A549 (cell line): ENCODE results near the gene FHIT.

Experiments used
- CBX2 ChIP-seq: fragments of 200-600 bp; sonication (generic); IDR thresholded peaks from 2 replicates; pipeline ENCODE4 v1.6.1; 2016; ENCODE audit warnings: low read depth, mild to moderate bottlenecking, borderline replicate concordance
- CHD2 ChIP-seq: fragments of 150-350 bp; IDR thresholded peaks from 2 replicates; pipeline ENCODE4 v1.6.1; 2014; ENCODE audit warnings: low read length; ENCODE audit not compliant: partially characterized antibody
- EP300 ChIP-seq, 2 experiments: fragments of >200 bp; sonication (Bioruptor Twin); formaldehyde crosslinking; IDR thresholded peaks; 2 replicates in 1 of 2; 3 replicates in 1 of 2; pipeline ENCODE4 v1.6.1; 2016 to 2017
- ESRRA ChIP-seq: fragments of 150-350 bp; IDR thresholded peaks from 2 replicates; pipeline ENCODE4 v1.6.1; 2014; ENCODE audit warnings: mild to moderate bottlenecking, low read length, borderline replicate concordance
- JUNB ChIP-seq: fragments of >200 bp; sonication (Bioruptor Twin); formaldehyde crosslinking; IDR thresholded peaks from 2 replicates; pipeline ENCODE4 v1.6.1; 2016
- NR3C1 ChIP-seq: fragments of >200 bp; sonication (Bioruptor Twin); formaldehyde crosslinking; IDR thresholded peaks from 3 replicates; pipeline ENCODE4 v1.6.1; 2017
- POLR2A ChIP-seq: IDR thresholded peaks from 2 replicates; pipeline ENCODE4 v1.6.1; 2012; ENCODE audit warnings: mild to moderate bottlenecking, low read length
- TF ChIP-seq, protein P1 (sequence below): fragments of >200 bp; sonication (Bioruptor Twin); formaldehyde crosslinking; IDR thresholded peaks from 3 replicates; pipeline ENCODE4 v1.5.1; 2016

DNA sequence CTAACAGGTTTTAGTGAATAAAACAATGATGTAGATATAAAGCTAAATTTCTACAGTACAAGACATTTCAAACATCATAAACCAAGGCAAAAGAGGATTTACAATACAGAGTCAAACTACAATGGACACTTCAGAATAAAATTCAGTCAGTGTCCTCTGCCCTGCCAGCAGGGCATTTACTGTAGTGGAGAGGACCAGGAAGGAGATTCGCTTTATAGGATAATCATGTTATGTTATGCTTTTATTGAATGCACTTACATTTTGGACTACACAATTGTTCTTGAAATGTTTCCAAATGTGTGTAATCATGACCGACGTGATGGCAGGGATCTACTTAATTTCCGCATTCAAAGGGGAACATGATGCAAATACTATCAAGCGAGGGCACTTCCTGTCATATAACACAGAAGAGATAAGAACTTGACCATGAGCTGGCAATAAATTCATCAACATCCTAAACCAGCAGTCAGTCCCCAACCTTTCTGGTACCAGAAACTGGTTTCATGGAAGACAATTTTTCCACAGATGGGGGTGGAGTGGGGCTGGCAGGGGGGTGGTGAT, 925.6 kb downstream of the FHIT start:
- TF ChIP-seq POLR2A (no peak), CHD2 (no peak), JUNB (no peak), ESRRA (no peak), NR3C1 (no peak), EP300 (IDR thresholded peaks at IDR 0.05) (no peak), CBX2 (no peak)
- TF ChIP-seq, protein P1, sequence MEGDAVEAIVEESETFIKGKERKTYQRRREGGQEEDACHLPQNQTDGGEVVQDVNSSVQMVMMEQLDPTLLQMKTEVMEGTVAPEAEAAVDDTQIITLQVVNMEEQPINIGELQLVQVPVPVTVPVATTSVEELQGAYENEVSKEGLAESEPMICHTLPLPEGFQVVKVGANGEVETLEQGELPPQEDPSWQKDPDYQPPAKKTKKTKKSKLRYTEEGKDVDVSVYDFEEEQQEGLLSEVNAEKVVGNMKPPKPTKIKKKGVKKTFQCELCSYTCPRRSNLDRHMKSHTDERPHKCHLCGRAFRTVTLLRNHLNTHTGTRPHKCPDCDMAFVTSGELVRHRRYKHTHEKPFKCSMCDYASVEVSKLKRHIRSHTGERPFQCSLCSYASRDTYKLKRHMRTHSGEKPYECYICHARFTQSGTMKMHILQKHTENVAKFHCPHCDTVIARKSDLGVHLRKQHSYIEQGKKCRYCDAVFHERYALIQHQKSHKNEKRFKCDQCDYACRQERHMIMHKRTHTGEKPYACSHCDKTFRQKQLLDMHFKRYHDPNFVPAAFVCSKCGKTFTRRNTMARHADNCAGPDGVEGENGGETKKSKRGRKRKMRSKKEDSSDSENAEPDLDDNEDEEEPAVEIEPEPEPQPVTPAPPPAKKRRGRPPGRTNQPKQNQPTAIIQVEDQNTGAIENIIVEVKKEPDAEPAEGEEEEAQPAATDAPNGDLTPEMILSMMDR = no peak
